OCI-LY3 (cell line): ENCODE data around the gene GPR85.

ENCODE experiments used
- H2AFZ ChIP-seq: fragments of 200-600, 300-600 bp; shearing (Covaris generic); 2 replicates; pipeline ENCODE4 v1.6.0; 2014; ENCODE audit warnings: antibody characterized with exemption, low read depth, low read length
- H3K27ac ChIP-seq: fragments of 200-600, 300-600 bp; sonication (generic); 2 replicates; pipeline ENCODE4 v1.5.1; 2014; ENCODE audit warnings: mild to moderate bottlenecking, low read length, moderate library complexity, mixed read lengths
- H3K27me3 ChIP-seq: fragments of 200-600, 300-600 bp; sonication (generic); 2 replicates; pipeline ENCODE4 v1.6.1; 2014; ENCODE audit warnings: low read depth, low read length, mixed read lengths
- H3K36me3 ChIP-seq: fragments of 200-600, 300-600 bp; sonication (generic); replicated peaks from 2 replicates; pipeline ENCODE3; 2014; ENCODE audit warnings: low read depth, low read length, mixed read lengths
- H3K4me1 ChIP-seq: fragments of 300-600, 200-600 bp; sonication (generic); 2 replicates; pipeline ENCODE4 v1.6.1; 2014; ENCODE audit warnings: low read length, mixed read lengths
- H3K4me2 ChIP-seq: fragments of 200-600, 300-600 bp; sonication (generic); 2 replicates; pipeline ENCODE4 v1.6.1; 2014; ENCODE audit warnings: low read length, mixed read lengths
- H3K4me3 ChIP-seq: fragments of 300-600, 200-600 bp; sonication (generic); 2 replicates; pipeline ENCODE4 v1.5.1; 2014; ENCODE audit warnings: antibody characterized with exemption, mild to moderate bottlenecking, low read length, moderate library complexity
- H3K79me2 ChIP-seq: fragments of 300-600, 200-600 bp; shearing (Covaris generic); 2 replicates; pipeline ENCODE4 v1.6.1; 2014; ENCODE audit warnings: mild to moderate bottlenecking, low read length, mixed read lengths
- H3K9ac ChIP-seq: fragments of 300-600, 200-600 bp; shearing (Covaris generic); 2 replicates; pipeline ENCODE4 v1.6.0; 2014; ENCODE audit warnings: mild to moderate bottlenecking, low read length, moderate library complexity
- H3K9me3 ChIP-seq: fragments of 200-600, 300-600 bp; shearing (Covaris generic); 2 replicates; pipeline ENCODE4 v1.6.1; 2014; ENCODE audit warnings: low read length, mixed read lengths; ENCODE audit not compliant: insufficient read depth
- H4K20me1 ChIP-seq: fragments of 200-600, 300-600 bp; sonication (generic); 2 replicates; pipeline ENCODE4 v1.6.1; 2016; ENCODE audit warnings: low read length, mixed read lengths; ENCODE audit not compliant: insufficient read depth
- EZH2phosphoT487 ChIP-seq: fragments of 200-600 bp; shearing (Covaris generic); IDR thresholded peaks from 2 replicates; pipeline ENCODE4 v1.6.1; 2018; ENCODE audit warnings: antibody characterized with exemption, mixed run types, low read depth
- TF ChIP-seq, protein P1 (sequence below): fragments of 200-600, 300-600 bp; sonication (generic); IDR thresholded peaks from 2 replicates; pipeline ENCODE4 v1.5.1; 2014; ENCODE audit warnings: antibody characterized with exemption, low read length, low read depth

GPR85 gene

DNA sequence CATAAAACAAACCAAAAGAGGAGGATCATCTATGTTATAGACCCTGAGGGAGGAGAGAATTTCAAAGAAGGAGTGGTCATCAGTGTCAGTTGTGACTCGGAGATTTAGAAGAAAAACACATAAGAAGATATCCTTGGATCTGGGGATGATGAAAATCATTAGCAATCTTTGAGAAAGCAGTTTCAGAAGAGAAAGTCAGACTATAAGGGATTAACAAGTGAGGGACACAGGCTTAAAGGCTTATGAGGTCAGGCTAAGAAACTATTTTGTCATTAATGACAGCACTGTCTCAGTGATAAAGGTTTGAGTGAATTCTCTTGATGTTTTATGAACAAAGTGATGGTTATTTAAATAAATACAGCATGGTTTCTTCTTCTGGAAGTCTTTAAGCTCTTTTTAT lies 6.1 kb upstream of the GPR85 start:
- Histone ChIP-seq H3K27me3 (no peaks in the 10 kb centered on the region), H3K4me3 (no peak overlapping the region), H3K27ac (no peak overlapping the region), H3K9ac (no peak overlapping the region), H3K36me3 (no peaks in the 10 kb centered on the region), H3K4me2 (no peak overlapping the region), H4K20me1 (no peaks in the 10 kb centered on the region), H2AFZ (no peak overlapping the region), H3K4me1 (peaks cover 7% of the 10 kb centered on the region), H3K9me3 (no peaks in the 10 kb centered on the region), H3K79me2 (no peaks in the 10 kb centered on the region)
- TF ChIP-seq, protein P1, sequence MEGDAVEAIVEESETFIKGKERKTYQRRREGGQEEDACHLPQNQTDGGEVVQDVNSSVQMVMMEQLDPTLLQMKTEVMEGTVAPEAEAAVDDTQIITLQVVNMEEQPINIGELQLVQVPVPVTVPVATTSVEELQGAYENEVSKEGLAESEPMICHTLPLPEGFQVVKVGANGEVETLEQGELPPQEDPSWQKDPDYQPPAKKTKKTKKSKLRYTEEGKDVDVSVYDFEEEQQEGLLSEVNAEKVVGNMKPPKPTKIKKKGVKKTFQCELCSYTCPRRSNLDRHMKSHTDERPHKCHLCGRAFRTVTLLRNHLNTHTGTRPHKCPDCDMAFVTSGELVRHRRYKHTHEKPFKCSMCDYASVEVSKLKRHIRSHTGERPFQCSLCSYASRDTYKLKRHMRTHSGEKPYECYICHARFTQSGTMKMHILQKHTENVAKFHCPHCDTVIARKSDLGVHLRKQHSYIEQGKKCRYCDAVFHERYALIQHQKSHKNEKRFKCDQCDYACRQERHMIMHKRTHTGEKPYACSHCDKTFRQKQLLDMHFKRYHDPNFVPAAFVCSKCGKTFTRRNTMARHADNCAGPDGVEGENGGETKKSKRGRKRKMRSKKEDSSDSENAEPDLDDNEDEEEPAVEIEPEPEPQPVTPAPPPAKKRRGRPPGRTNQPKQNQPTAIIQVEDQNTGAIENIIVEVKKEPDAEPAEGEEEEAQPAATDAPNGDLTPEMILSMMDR: no peak
- TF ChIP-seq EZH2phosphoT487: no peak

DNA sequence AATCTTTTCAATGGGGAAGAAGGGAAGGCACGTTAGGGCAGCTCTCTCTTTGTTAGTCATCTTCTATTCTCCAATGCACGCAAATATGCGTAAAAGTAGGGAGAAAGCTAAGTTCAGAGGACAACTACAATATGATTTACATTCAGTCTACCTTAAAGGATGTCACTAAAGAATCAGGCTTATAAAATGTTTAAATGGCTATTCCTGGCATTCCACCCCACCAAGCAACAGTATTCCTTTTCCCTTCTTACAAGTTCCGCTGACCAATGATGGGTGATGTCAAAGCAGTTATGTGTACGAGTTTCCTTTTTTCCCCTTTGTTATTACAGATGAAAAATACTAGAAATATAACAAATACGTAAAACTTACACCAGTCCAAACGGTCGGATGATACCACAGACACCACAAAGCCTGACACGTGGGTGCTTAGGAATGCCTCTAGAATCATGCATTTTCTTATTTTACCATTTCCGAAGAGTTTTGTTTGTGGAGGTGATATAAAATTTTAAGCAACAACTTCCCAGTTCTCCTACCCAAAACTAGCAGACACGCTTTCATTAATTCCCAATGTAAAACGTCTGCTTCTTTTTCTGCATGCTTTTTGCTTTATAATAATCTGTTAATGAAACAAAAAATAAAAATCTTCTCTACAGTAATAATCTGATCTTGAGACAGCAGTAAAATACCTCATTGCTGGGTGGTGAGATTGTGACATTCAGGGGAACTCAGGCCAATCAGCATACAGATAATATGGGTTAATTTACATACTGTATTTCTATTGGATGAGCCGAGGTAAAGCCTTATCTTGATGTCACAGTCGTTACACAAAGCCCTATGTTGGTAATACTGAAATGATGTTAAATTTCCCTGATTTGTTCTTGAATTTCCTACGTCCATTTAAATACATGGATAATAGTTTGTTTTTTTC lies 708 bp upstream of the GPR85 start:
- peak overlapping the region; percentile 91 for H3K4me3 ChIP-seq
- no peaks in the 10 kb centered on the region for H3K36me3 ChIP-seq
- peak overlapping the region; percentile 90 for H3K4me2 ChIP-seq
- H3K27me3 ChIP-seq: no peaks in the 10 kb centered on the region
- no peaks in the 10 kb centered on the region for H3K79me2 ChIP-seq
- no peaks in the 10 kb centered on the region for H3K9me3 ChIP-seq
- peak overlapping the region; percentile 66 for H2AFZ ChIP-seq
- H4K20me1 ChIP-seq: no peaks in the 10 kb centered on the region
- no peak for TF ChIP-seq EZH2phosphoT487
- TF ChIP-seq, protein P1: no peak
- H3K4me1 ChIP-seq: peaks cover 11% of the 10 kb centered on the region
- no peak overlapping the region for H3K27ac ChIP-seq
- H3K9ac ChIP-seq: peak overlapping the region; percentile 77; the same call in 1 of the 2 replicates

DNA sequence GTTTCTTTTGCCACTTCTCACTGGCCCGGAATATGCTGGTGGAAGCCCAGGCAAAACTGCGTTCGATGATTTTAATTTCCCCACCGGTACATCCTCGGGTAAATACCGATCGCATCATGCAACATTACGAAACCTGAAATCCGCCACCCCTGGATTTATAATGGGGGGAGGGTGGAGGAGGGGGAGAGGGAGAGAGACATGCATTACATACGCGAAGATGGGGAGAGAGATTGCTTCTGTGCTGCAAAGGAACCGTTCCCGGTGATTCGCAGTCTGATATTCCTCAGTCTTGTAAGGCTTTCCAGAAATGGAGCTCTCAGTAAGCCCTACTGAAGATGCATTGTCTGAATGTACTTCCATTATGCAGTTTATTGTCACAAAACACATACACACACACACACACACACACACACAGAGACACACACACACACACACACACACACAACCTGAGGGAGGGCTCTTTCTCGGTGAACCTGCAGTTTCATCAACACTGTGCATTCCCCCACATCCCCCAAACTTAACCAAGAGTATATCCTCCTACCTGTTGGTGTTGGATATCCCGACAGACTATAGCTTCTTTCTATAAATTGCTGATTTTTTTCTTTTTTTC lies 741 bp downstream of the GPR85 start:
- Histone ChIP-seq H3K27me3 (no peaks in the 10 kb centered on the region), H3K4me1 (peaks cover 11% of the 10 kb centered on the region), H3K79me2 (no peaks in the 10 kb centered on the region), H3K9ac (peak overlapping the region; percentile 77; the same call in 1 of the 2 replicates), H3K27ac (no peak overlapping the region), H3K9me3 (no peaks in the 10 kb centered on the region), H2AFZ (peak overlapping the region; percentile 36; the same call in 1 of the 2 replicates), H3K4me2 (peak overlapping the region; percentile 66), H4K20me1 (no peaks in the 10 kb centered on the region), H3K4me3 (peak overlapping the region; percentile 91), H3K36me3 (no peaks in the 10 kb centered on the region)
- TF ChIP-seq EZH2phosphoT487: no peak
- TF ChIP-seq, protein P1: no peak

DNA sequence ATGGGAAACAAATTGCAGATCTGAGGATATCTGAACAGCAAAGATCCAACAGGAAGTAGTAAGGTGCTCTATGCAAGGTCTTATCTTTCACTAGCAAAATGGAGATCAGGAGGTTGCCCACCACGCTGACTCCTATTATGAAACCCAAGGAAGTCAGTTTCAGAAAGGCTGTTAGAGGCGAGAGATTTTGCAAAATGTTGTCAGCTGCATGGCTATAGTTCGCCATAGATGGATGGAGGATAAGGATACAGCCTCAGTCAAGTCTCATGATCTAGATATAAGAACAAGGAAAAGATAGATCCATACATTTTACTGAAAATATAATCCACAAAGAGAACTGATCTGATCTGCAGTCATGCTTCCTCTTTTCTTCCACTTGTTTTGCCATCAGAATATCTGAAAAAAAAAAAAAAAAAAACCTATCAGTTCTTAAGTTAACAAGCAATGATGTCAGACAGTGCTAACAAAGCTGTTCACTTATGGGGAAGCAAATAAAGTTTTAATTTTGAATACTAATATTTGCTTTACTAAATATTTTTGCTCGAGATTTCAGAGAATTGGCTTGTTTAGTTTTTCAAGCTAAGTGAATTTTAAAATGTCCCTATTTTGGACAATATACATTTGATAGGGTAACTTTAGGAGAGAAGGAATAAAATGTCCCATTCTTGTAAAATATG lies 2.0 kb downstream of the GPR85 start:
- Histone ChIP-seq H3K9ac (no peak overlapping the region), H3K27me3 (no peaks in the 10 kb centered on the region), H2AFZ (no peak overlapping the region), H3K79me2 (no peaks in the 10 kb centered on the region), H3K36me3 (no peaks in the 10 kb centered on the region), H3K27ac (no peak overlapping the region), H4K20me1 (no peaks in the 10 kb centered on the region), H3K9me3 (no peaks in the 10 kb centered on the region), H3K4me3 (no peak overlapping the region), H3K4me1 (peaks cover 11% of the 10 kb centered on the region), H3K4me2 (no peak overlapping the region)
- no peak for TF ChIP-seq EZH2phosphoT487
- TF ChIP-seq, protein P1: no peak
